ENCODE results near the gene ANGPTL5.
"Not testable (repeated sequence)": the region's sequence is repeated elsewhere in the genome, so short reads cannot be mapped to it uniquely, and the experiment has no call there.

ANGPTL5 gene

DNA sequence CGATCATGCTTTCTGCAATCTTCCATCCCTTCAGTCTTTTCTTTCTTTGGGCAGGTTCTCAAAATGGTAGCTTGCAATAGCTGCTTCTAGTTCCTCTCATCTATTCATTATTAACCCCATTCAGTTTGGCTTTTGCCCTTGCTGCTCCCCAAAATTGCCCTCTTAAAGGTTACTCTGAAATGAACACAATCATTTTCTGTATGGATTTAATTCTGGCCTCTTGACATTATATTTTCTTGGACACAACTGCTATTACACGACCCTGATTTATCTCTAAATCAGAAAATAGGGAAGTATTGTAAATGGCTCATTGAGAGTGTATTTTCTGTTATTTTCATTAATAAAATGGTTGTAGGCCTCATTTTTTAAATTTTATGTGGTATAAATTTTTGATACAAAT lies at the start of gene ANGPTL5:
Gene ANGPTL5, minus strand, starts transcription at position 101 of the 400 bp plus-strand sequence. CDS start 8,613 bp downstream, outside the sequence.
- peak within 1 kb of the TSS; percentile 59 to 95 (median 79); a peak in 21 of 22 replicates for H3K27ac ChIP-seq
- peak within 1 kb of the TSS; percentile 70 to 83 (median 76) for H3K9ac ChIP-seq
- TF ChIP-seq Cebpa-rat (IDR thresholded peaks at IDR 0.05): no peak

DNA sequence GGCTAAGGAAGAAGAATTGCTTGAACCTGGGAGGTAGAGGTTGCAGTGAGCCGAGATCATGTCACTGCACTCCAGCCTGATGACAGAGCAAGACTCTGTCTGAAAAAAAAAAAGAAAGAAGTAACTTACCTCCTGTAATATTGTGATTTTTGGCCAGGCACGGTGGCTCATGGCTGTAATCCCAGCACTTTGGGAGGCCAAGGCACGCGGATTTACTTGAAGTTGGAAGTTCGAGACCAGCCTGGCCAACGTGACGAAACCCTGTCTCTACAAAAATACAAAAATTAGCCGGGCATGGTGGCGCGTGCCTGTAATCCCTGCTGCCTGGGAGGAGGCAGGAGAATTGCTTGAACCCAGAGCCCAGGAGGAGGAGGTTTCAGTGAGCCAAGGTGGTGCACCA lies 47.9 kb upstream of the ANGPTL5 start:
- H3K36me3 ChIP-seq; H3K4me2 ChIP-seq; H3K9ac ChIP-seq; H3K9me3 ChIP-seq (replicated peaks in 1 of 11); H3K4me1 ChIP-seq; H4K20me1 ChIP-seq; H3K4me3 ChIP-seq; H3K27ac ChIP-seq; H3K27me3 ChIP-seq: not testable (repeated sequence)

More for the DNA sequence above, at the start of gene ANGPTL5:
- H3K4me2 ChIP-seq: peak within 1 kb of the TSS; percentile 46 to 86 (median 58)
- peak within 1 kb of the TSS; percentile 54 to 72 (median 63) for H3K4me3 ChIP-seq
- H3K4me1 ChIP-seq: peaks cover 0 to 19% (median 10%) of the 10 kb centered on the region in 10 experiments; a peak in 14 of 20 replicates
- H3K27me3 ChIP-seq: no peaks in the 10 kb centered on the region
- H4K20me1 ChIP-seq: no peaks in the 10 kb centered on the region
- peaks cover 0 to 8% (median 6%) of the 10 kb centered on the region in 11 experiments; a peak in 7 of 22 replicates for H3K9me3 ChIP-seq (replicated peaks in 1 of 11)
- no peaks in the 10 kb centered on the region for H3K36me3 ChIP-seq

- Histone ChIP-seq H3K27ac (no peak overlapping the region), H3K4me1 (no peaks in the 10 kb centered on the region), H4K20me1 (no peaks in the 10 kb centered on the region), H3K4me3 (no peak overlapping the region), H3K27me3 (no peaks in the 10 kb centered on the region), H3K9me3 (replicated peaks in 1 of 11) (no peaks in the 10 kb centered on the region; a peak in 1 of 22 replicates), H3K9ac (no peak overlapping the region), H3K36me3 (no peaks in the 10 kb centered on the region), H3K4me2 (no peak overlapping the region)
- no peak for TF ChIP-seq Cebpa-rat (IDR thresholded peaks at IDR 0.05)
Observed at GRCh38 chr11:101960231-101960630, 43.9 kb upstream of the ANGPTL5 start.

DNA sequence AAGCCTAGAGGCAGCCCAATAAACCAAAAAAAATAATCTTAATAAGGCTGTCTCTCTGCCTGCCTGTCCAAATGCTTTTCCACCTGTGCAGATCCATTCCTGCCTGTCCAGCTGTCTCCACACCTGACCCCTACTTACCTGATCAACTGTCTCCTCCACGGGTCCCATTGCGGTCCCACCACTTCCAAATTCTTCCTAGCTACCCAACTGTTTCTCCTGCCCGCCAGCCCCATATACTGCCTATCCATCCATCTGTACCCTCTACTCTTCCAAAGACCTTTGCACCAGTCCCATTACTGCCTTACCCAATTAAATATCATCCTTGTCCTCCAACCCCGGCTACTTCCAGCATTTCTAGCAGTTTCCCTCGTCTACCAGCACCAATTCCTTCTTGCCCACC lies 39.4 kb upstream of the ANGPTL5 start:
- Histone ChIP-seq H3K4me1 (no peaks in the 10 kb centered on the region), H3K9me3 (replicated peaks in 1 of 11) (no peaks in the 10 kb centered on the region; a peak in 1 of 22 replicates), H3K27me3 (no peaks in the 10 kb centered on the region), H3K36me3 (no peaks in the 10 kb centered on the region), H3K4me2 (no peak overlapping the region), H3K4me3 (no peak overlapping the region), H3K9ac (no peak overlapping the region), H3K27ac (no peak overlapping the region), H4K20me1 (no peaks in the 10 kb centered on the region)
- no peak for TF ChIP-seq Cebpa-rat (IDR thresholded peaks at IDR 0.05)

DNA sequence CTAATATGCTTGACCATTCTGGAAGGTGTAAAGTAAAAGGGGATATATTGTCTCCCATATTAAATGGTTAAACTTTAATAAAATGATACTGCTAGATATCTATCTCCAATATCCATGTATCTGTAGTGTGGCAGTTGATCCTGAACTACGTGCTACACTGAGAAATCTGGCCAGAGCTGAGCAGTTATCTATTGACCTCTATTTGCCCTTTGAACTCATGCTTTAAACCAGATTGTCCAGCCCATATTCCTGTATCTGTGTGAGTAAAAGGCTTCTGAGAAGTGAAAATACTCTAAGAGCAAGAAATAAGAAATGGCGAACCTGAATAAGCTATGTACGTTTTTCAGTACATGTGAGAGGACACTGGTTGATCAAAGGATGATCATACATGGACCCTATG lies 39.0 kb upstream of the ANGPTL5 start:
- no peak overlapping the region for H3K4me2 ChIP-seq
- H3K27ac ChIP-seq: no peak overlapping the region
- H4K20me1 ChIP-seq: no peaks in the 10 kb centered on the region
- H3K9me3 ChIP-seq (replicated peaks in 1 of 11): no peaks in the 10 kb centered on the region; a peak in 1 of 22 replicates
- no peak overlapping the region for H3K4me3 ChIP-seq
- no peak for TF ChIP-seq Cebpa-rat (IDR thresholded peaks at IDR 0.05)
- no peaks in the 10 kb centered on the region for H3K27me3 ChIP-seq
- H3K9ac ChIP-seq: no peak overlapping the region
- H3K36me3 ChIP-seq: no peaks in the 10 kb centered on the region
- no peaks in the 10 kb centered on the region for H3K4me1 ChIP-seq

GRCh38 chr11:101949680-101950220 lies 33.4 kb upstream of the ANGPTL5 start:
- no peak overlapping the region for H3K9ac ChIP-seq
- no peak for TF ChIP-seq Cebpa-rat (IDR thresholded peaks at IDR 0.05)
- H3K27me3 ChIP-seq: no peaks in the 10 kb centered on the region
- no peak overlapping the region for H3K4me2 ChIP-seq
- no peaks in the 10 kb centered on the region for H3K9me3 ChIP-seq (replicated peaks in 1 of 11)
- no peak overlapping the region for H3K27ac ChIP-seq
- H3K4me3 ChIP-seq: no peak overlapping the region
- H3K4me1 ChIP-seq: no peaks in the 10 kb centered on the region
- no peaks in the 10 kb centered on the region for H3K36me3 ChIP-seq
- H4K20me1 ChIP-seq: no peaks in the 10 kb centered on the region

DNA sequence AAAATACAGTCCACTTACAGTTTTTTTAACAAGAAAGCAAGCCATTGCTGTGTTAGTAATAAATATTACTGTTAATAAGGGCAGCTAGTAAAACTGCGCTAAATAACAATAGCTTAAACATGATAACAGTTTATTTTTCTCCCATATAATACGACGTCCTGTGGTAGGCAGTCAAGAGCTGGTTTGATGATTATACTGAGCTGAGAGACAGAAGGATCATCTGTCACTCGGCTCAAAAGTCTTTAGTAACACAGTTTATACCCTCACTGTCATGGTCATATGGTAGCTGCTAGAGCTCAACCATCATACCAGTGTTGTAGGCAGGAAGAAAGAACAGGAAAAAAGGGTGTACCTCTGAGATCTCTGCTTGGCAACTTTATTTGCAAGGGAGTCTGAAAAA lies 29.1 kb upstream of the ANGPTL5 start:
- TF ChIP-seq Cebpa-rat (IDR thresholded peaks at IDR 0.05): no peak
- H3K9ac ChIP-seq: no peak overlapping the region
- no peak overlapping the region for H3K4me3 ChIP-seq
- no peaks in the 10 kb centered on the region for H3K36me3 ChIP-seq
- H3K4me2 ChIP-seq: no peak overlapping the region
- H3K27ac ChIP-seq: no peak overlapping the region
- H3K27me3 ChIP-seq: no peaks in the 10 kb centered on the region
- H3K9me3 ChIP-seq (replicated peaks in 1 of 11): no peaks in the 10 kb centered on the region
- H4K20me1 ChIP-seq: no peaks in the 10 kb centered on the region
- no peaks in the 10 kb centered on the region for H3K4me1 ChIP-seq

- H3K4me1 ChIP-seq: no peaks in the 10 kb centered on the region
- H3K36me3 ChIP-seq: no peaks in the 10 kb centered on the region
- no peak overlapping the region for H3K4me3 ChIP-seq
- no peak overlapping the region for H3K9ac ChIP-seq
- H3K9me3 ChIP-seq (replicated peaks in 1 of 11): no peaks in the 10 kb centered on the region
- no peaks in the 10 kb centered on the region for H4K20me1 ChIP-seq
- no peak overlapping the region for H3K27ac ChIP-seq
- H3K27me3 ChIP-seq: no peaks in the 10 kb centered on the region
- no peak overlapping the region for H3K4me2 ChIP-seq
- TF ChIP-seq Cebpa-rat (IDR thresholded peaks at IDR 0.05): no peak
Observed at GRCh38 chr11:101944923-101945322, 28.6 kb upstream of the ANGPTL5 start.

DNA sequence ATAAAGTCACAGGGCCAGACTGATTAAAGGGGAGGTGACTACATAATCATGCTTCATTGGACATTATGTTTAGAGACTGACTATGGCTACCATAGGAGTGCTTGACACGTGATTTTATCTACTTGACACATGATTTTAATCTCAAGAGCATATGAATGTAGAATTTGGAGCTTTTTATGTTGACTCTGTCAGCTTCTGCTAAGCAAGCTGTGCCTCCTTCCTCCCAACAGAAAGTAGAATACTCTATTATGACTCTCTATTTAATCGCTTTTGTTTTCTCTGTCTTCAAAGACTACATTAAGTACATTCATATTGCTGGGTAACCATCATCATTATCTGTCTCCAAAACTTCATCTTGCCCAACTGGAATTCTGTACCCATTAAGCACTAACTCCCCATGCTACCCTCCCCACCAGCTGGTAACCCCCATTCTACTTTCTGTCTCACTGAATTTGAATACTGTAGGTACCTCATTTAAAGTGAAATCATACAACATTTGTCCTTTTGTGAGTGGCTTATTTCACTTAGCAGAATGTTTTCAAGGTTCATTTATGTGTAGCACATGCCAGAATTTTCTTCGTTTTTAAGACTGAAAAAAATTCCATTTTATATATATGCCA lies 24.7 kb upstream of the ANGPTL5 start:
- no peak overlapping the region for H3K4me3 ChIP-seq
- H3K4me2 ChIP-seq: no peak overlapping the region
- no peaks in the 10 kb centered on the region for H3K9me3 ChIP-seq (replicated peaks in 1 of 11)
- no peaks in the 10 kb centered on the region for H3K36me3 ChIP-seq
- TF ChIP-seq Cebpa-rat (IDR thresholded peaks at IDR 0.05): no peak
- H3K4me1 ChIP-seq: no peaks in the 10 kb centered on the region
- no peak overlapping the region for H3K27ac ChIP-seq
- H4K20me1 ChIP-seq: no peaks in the 10 kb centered on the region
- no peak overlapping the region for H3K9ac ChIP-seq
- H3K27me3 ChIP-seq: no peaks in the 10 kb centered on the region

- no peak overlapping the region for H3K9ac ChIP-seq
- no peak overlapping the region for H3K27ac ChIP-seq
- no peak overlapping the region for H3K4me2 ChIP-seq
- H3K4me3 ChIP-seq: no peak overlapping the region
- H3K36me3 ChIP-seq: no peaks in the 10 kb centered on the region
- no peaks in the 10 kb centered on the region for H3K4me1 ChIP-seq
- no peaks in the 10 kb centered on the region for H4K20me1 ChIP-seq
- H3K9me3 ChIP-seq (replicated peaks in 1 of 11): peaks cover 0 to 5% (median 0%) of the 10 kb centered on the region in 11 experiments; a peak in 2 of 22 replicates
- H3K27me3 ChIP-seq: no peaks in the 10 kb centered on the region
- no peak for TF ChIP-seq Cebpa-rat (IDR thresholded peaks at IDR 0.05)
Observed at GRCh38 chr11:101931692-101932091, 15.4 kb upstream of the ANGPTL5 start.

Measured in BLaER1 treated with 17β-estradiol and CSF1 and Interleukin-3, amounts not matched to agents 10 nM and 100 nM (cell line).